Measurements from ENCODE around the gene CPM.

Gene CPM

GRCh38 chr12:68954811-68955210, 21.8 kb upstream of the CPM start:
- DNase-seq = no peak

DNA sequence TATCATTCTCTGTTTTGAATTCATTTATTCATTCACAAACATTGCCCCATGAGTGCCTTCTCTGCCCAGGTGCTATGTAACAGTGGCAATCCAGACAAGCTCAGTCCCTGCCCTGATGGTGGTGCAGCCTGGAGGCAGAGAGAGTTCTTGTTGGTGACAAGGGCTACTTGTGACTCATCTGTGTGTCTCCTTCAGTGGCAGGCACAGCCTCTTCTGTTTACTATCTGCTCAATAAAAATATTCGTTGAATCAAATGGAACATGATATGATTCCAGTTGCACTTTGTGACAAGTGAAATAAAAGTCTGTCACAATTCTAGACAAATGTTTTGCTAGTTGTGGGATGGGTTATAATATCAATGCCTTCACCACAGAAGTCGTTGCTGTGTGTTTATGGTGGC, 20.6 kb upstream of the CPM start:
- DNase-seq = no peak

DNA sequence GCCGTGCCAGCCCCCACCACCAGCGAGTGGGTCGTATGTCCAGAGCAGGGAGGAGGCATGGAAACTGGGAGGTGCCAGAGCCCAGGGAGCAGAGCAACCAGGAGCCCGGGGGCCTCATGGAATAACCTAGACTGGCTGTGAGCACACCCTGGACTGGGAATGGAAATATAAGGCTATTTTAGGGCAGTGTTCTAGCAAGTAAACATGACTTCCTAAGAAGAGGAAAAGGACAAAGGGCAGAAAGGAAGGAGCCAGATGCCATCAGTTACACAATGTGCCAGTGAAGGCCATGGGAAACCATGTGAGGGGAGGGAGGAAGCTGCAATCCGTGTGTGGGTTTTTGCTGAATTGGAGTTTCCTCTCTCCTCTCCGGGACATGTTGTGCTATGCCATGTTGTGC, 18.7 kb upstream of the CPM start:
- DNase-seq = peak in 1 of 2 donors; percentile 11

DNA sequence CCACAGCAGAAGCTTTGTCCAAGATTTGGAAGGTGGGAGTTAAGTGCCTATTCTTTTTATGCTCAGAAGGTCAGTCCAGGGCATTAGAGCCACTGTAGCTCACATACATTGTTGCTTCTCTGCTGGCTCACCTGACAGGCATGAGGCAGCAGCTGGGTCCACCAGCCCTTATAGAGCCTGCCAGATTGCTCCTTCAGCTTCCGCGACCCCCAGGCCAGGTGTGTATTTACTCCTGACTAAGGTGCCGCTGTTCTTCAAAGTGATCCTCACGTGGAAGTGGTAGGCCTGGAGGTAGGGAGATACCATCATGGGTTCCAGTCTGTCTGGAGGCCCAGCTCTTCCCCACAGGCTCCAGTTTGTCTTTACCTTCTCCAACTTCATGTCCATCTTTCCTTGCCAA, 17.5 kb upstream of the CPM start:
- DNase-seq = no peak

GRCh38 chr12:68945255-68945654, 12.3 kb upstream of the CPM start:
- no peak for DNase-seq

DNA sequence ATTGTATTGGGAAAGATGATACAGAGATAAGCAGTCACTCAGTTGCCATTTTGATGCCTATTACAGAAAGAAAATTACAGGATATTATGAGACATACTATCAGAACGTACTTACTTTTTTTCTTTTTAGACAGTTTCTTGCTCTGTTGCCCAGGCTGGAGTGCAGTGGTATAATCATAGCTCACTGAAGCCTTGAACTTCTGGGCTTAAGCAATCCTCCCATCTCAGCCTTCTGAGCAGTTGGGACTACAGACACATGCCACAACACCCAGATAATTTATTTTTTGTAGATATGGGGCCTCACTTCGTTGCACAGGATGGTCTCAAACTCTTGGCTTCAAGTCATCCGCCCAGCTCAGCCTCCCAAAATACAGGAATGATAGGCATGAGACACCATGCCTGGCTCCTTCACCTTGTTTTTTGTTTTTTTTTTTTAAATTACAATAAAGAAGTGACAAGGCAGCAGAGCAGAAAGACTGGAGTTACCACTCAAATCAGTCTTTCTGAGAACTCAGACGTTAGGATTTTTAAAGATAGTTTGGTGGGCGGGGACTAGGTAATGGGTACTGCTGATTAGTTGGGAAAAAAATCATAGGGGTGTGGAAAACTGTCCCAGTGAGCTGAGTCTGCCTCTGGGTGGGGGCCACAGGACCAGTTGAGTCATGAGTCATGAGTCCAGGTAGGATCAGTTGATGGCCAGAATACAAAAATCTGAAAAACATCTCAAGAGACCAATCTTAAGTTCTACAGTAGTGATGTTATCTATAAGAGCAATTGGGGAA, 11.5 kb upstream of the CPM start:
- DNase-seq = no peak

DNA sequence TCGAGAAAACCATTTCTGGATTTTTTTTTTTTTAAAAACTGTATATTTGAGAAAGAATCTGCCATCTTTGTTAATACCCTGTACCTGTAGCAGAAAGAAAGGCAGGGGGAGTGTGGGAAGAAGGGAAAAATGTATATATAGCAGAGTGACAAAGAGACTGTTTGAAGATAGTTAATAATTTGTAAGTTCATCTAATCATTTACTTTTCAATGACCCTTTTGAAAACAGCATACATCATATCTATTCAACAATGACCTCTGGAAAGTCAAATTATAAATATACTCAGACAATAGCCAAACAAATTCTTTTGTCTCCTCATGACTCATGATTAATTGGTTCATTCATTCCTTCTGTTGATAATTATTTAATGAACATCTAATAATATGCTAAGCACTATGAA, 10.9 kb upstream of the CPM start:
- no peak for DNase-seq

GRCh38 chr12:68940731-68941130, 7.8 kb upstream of the CPM start:
- no peak for DNase-seq

DNA sequence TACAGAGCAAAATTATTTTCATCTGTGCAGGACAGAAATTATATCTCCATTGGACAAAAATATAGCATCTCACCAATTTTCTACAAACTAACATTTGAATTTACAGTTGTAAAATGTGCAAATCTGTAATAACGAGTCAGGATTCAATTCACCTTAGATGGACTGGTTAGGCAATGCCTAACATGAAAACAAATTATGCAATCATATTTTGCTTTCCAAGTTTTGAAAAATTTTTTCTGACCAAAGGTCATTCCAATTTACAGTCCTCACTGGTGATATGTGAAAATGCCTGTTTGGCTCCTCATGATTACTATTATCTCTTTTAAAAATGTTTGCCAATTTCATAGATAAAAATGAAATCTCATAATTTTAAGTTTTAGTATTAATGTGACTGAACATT, 6.5 kb upstream of the CPM start:
- no peak for DNase-seq

GRCh38 chr12:68934392-68934791, 1.4 kb upstream of the CPM start:
- no peak for DNase-seq

DNA sequence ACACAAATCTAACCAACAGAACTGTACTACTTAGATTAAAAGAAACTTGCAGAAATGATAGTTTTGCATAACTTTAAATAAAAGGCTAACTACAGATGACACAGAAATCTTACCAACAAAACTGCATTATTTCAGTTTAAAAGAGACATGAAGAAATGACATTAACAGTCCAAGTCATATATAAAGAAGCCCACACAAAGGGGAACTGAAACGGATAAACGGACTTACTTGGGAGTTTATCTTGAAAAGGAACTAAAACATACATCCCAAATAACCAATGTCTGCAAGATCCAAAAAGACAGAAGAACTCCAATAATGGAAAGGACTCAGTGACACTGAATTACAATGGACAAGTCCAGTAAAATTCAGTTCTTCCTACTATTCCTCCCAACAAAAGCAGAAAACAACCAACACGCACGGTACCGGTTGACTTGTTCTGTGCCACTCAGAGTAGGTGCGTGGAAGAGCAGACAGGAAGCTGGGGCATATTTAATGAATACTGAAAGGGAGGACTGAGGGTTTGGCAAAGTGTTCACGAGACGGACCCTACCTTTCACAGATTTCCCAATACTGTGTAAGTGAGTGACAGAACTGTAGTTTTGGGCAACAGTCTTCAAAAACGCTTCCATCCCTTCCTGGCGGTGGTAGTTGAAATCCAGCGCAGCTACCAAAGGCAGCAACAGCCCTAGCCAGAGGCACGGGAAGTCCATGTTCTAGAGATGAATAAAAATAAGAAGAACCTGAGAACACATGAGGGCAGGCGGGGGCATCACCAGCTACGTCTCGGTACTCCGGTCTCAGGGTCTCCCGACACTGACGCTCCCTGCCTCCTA, 627 bp downstream of the CPM start:
- DNase-seq = peak; percentile 6 to 15

DNA sequence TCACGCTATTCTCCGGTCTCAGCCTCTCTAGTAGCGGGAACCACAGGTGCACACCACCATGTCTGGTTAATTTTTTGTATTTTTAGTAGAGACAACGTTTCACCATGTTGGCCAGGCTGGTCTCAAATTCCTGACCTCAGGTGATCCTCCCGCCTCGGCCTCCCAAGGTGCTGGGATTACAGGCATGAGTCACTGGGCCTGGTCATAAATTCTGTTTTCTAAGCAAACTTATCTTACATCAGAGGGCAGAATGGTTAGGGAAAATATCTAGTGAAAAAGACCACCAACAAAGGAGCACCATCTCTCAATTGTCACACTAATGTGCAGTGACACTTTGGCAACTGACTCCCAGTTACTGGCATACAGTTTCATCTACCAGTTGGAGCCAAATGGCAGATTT, 2.8 kb downstream of the CPM start:
- DNase-seq = no peak

DNA sequence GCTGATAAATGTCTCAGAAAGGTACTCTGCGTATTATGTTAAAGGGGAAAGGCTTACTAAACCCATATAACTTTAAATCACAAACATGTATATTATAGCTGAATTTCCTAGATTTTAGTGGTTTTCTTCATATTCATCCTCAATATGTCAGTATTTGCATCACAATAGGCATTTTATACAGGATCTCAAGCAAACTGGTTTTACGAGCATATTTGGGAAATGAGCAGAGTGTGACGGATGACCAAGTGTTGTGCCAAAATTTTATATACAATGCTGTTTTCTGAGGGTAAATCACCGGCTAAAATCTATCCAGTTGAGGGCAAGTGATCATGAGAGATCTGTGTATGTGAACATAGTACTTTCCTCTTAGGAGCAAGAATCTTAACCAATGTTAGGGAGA, 8.4 kb downstream of the CPM start:
- no peak for DNase-seq

DNA sequence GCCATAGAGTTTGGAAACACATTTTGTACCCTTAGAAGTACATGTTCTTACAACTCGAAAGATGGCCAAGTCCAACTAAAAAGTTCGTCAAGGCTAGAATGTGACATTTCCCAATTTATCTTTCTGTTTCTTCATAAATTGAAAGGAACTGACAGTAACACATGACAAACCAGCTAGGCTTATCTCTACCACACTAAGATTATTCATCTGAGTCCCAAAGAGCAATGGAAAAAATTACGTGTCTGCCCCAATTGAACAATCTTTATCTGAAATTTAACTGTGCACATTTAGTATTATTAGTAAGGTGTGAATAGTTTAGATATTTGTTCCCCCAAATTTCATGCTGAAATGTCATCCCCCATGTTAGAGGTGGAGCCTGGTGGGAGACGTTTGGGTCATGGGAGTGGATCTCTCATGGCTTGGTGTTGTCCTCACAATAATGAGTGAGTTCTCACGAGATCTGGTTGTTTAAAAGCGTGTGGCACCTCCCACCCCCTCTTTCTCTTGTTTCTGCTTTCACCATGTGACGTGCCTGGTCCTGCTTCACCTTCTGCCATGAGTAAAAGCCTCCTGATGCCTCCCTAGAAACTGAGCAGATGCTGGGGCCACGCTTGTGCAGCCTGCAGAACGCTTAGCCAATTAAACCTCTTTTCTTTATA, 13.3 kb downstream of the CPM start:
- no peak for DNase-seq

- DNase-seq = no peak
Measured at GRCh38 chr12:68918960-68919359, 14.0 kb downstream of the CPM start.

DNA sequence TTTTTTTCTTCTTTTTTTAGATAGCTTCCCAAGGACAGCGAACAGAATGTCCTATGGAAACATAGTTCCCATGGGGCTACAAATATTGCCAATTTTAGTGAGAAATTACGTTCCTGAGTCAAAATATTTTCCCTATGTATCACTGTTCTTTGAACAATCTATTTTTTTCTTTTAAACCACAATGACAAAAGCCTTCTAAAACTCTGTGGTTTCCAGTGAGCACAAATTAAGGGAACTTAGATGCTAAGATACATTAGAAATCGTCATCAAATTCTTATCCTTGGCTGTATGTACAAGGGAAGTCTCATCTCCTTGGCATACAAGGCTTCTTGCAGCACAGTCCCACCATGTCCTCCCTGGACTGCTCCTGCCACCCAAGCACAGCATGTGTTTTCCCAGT, 17.9 kb downstream of the CPM start:
- DNase-seq = no peak

DNA sequence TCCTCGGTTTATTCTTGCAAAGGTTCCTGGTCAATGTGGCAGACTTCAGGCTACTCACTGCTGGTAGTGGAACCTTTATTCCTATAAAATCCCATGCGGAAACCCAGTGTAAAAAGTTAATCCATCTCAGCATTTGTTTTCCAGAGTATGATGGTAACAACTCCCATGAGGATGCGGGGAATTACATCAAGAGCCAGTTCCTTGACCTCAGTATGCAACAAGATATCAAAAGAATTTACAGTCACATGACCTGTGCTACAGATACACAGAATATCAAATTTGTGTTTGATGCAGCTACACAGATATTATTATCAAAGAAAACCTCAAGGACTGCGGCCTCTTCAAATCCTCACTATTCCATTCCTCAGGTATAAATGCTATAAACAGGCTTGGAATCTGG, 19.3 kb downstream of the CPM start:
- no peak for DNase-seq

GRCh38 chr12:68912916-68913315, 20.1 kb downstream of the CPM start:
- no peak for DNase-seq

DNA sequence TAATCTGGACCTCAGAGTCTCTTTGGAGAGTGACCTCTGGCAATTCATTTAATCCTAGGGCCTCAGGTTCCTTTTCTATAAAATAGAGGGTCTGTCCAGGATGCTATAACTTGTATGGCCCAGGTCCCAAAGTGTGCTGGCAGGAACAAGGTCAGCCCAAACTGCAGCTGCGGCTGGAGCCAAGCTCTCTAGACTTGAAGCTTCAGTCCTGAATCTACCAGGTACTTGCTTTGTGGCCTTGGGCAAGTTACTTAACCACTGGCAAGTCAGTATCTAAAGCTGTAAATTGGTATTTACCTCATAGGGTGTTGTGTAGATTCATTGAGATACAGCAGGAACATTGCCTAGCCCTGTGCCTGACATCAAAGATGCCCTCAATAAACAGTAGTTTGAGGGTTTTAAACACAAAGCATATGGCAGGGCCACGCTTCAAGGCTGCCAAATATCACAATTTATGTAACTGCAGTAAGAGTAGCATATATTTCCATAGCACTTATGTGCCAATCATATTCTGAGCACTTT, 21.7 kb downstream of the CPM start:
- DNase-seq = no peak

DNA sequence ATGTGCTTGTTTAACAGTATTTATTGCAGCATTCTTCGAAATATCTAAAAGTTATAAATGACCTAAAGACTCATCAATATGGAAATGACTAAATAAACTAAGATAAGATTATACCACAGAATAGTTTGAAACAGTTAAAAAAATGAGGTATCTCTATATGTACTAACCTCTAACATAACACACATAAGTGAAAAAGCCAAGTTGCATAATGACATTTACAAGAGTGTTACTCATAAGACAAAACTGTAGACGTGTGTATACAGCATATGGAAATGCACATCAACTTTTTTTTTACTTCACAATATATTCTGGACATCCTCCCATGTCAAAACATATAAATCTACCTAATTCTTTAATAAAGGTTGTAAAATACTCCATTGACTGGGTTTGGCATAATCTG, 22.8 kb downstream of the CPM start:
- no peak for DNase-seq

- DNase-seq = no peak
Measured at GRCh38 chr12:68908076-68908475, 24.9 kb downstream of the CPM start.

- DNase-seq = no peak
Measured at GRCh38 chr12:68905733-68906132, 27.2 kb downstream of the CPM start.

DNA sequence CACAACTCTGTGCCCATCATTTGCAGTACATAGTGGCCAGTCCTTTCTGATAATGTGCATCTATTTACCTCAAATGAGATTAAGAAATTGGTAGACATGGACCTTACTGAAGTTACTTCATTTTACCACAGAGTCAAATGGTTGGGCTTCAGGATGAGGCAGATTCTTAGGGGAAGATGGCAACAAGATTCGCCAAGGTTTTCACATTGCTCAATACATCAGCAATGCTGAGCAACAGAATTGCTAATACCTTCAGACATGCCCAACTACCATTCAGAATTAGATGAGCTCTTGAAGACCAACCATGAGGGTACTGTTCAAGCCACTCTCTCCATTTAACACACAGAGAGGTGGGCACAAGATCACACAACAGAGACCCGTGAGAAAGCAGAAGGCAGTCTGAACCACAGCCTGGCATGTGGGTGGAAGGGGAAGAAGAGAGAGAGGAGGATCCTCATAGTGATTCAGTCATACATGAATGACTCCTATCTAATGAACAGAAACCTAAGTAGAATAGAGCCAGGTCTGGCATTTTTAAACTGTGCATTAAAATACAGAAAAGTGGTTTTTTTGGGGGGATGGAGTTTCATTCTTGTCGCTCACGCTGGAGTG, 28.5 kb downstream of the CPM start:
- DNase-seq = peak in 1 of 2 donors; percentile 2

Measured in CD4-positive, alpha-beta T cell treated with Interleukin-1 beta for 1 hour (primary cell).